ENCODE results near the gene CRISPLD2. TPM values are rescaled to one million over a fixed set of nuclear protein-coding genes. Genes with fewer than 3 reads are reported as not detected.

The CRISPLD2 gene
- total and polyA plus RNA-seq, 7 experiments from 2014 or later = 0.38 to 14.4 (median 0.82) TPM

GRCh38 chr16:84925092-84925772 is 105.4 kb downstream of the CRISPLD2 start:
- Histone ChIP-seq H3K9me3 (ENCODE audit: control insufficient read depth in 2 of 3, low read length in 3 of 3) (no peaks in the 10 kb centered on the region), H3K36me3 (ENCODE audit: control insufficient read depth in 2 of 3, insufficient read depth in 3 of 3, low read length in 3 of 3) (no peaks in the 10 kb centered on the region), H3K27ac (ENCODE audit: low read depth, low read length) (no peak overlapping the region), H3K4me1 (ENCODE audit: control insufficient read depth in 2 of 2, insufficient read depth in 2 of 2, low read length in 2 of 2) (no peaks in the 10 kb centered on the region), H3K27me3 (ENCODE audit: control insufficient read depth in 2 of 2, insufficient read depth in 2 of 2, low read length in 2 of 2) (no peaks in the 10 kb centered on the region), H3K4me3 (ENCODE audit: low read length) (no peak overlapping the region)
- Mint-ChIP-seq H3K4me3 (no peak overlapping the region), H3K27me3 (no peaks in the 10 kb centered on the region), H3K9me3 (no peaks in the 10 kb centered on the region), H3K4me1 (peaks cover 0 to 4% (median 0%) of the 10 kb centered on the region in 7 donors), H3K27ac (no peak overlapping the region), H3K36me3 (no peaks in the 10 kb centered on the region)
- intact Hi-C loops (cut with micrococcal nuclease) = loop anchor here (1.0 to 2.0 kb wide), 4 partner anchors 27 to 171 kb away; no protein-coding TSS in a partner anchor
- ChIA-PET CTCF (interaction anchor here (1.0 to 2.8 kb wide), 6 partner anchors 27 to 170 kb away, joined by 3 to 14 read pairs (median 3); no protein-coding TSS in a partner anchor), POLR2A (no interaction called here)
- DNase-seq = peak; percentile 23 to 74 (median 57)
- ATAC-seq = peak; percentile 71

DNA sequence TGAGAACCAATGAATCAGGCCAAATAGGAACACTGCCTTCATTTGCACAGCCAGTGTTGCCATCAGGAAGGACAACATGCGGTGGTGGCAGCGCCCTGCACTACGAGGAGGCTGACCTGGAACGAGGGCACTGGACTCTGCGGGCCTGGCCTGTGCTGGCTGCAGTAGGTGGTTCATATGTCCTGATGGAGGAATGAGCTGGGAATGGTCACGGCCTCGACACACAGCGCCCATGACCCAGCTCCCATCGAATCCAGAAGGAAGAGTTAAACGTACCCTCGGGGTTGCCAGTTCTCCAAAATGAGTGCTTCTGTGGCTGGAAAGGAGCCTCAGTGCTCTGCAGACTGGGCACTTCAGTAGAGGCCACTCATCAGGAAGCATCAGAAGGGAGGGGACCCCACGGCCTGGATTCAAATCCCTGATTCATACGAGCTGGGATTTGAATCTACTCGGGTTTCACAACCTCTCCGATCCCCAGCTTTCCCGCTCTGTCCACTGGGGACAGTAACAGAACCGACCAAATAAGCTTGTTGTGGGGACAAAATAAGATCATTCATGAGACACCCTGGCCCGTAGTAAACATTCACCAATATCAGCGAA is 106.1 kb downstream of the CRISPLD2 start:
- no peaks in the 10 kb centered on the region for H3K9me3 Mint-ChIP-seq
- Histone ChIP-seq H3K4me3 (ENCODE audit: low read length) (no peak overlapping the region), H3K36me3 (ENCODE audit: control insufficient read depth in 2 of 3, insufficient read depth in 3 of 3, low read length in 3 of 3) (no peaks in the 10 kb centered on the region), H3K9me3 (ENCODE audit: control insufficient read depth in 2 of 3, low read length in 3 of 3) (peaks cover 0 to 5% (median 0%) of the 10 kb centered on the region in 3 experiments), H3K27ac (ENCODE audit: low read depth, low read length) (no peak overlapping the region), H3K27me3 (ENCODE audit: control insufficient read depth in 2 of 2, insufficient read depth in 2 of 2, low read length in 2 of 2) (no peaks in the 10 kb centered on the region), H3K4me1 (ENCODE audit: control insufficient read depth in 2 of 2, insufficient read depth in 2 of 2, low read length in 2 of 2) (no peaks in the 10 kb centered on the region)
- ATAC-seq = no peak
- H3K36me3 Mint-ChIP-seq = no peaks in the 10 kb centered on the region
- ChIA-PET CTCF (interaction anchor here (1.0 to 2.8 kb wide), 3 partner anchors 42 to 172 kb away, joined by 3 to 14 read pairs (median 13); no protein-coding TSS in a partner anchor), POLR2A (no interaction called here)
- H3K27me3 Mint-ChIP-seq = no peaks in the 10 kb centered on the region
- no peak for DNase-seq
- no peak overlapping the region for H3K4me3 Mint-ChIP-seq
- intact Hi-C loops (cut with micrococcal nuclease) = loop anchor here (1.0 to 2.0 kb wide), 4 partner anchors 26 to 172 kb away; no protein-coding TSS in a partner anchor
- H3K4me1 Mint-ChIP-seq = peaks cover 0 to 4% (median 0%) of the 10 kb centered on the region in 7 donors
- H3K27ac Mint-ChIP-seq = no peak overlapping the region

GRCh38 chr16:84926462-84926861 is 106.7 kb downstream of the CRISPLD2 start:
- Mint-ChIP-seq H3K27me3 (no peaks in the 10 kb centered on the region), H3K27ac (no peak overlapping the region), H3K9me3 (peaks cover 0 to 1% (median 0%) of the 10 kb centered on the region in 11 donors), H3K4me3 (no peak overlapping the region), H3K4me1 (peaks cover 0 to 4% (median 0%) of the 10 kb centered on the region in 7 donors), H3K36me3 (no peaks in the 10 kb centered on the region)
- Histone ChIP-seq H3K27me3 (ENCODE audit: control insufficient read depth in 2 of 2, insufficient read depth in 2 of 2, low read length in 2 of 2) (no peaks in the 10 kb centered on the region), H3K4me1 (ENCODE audit: control insufficient read depth in 2 of 2, insufficient read depth in 2 of 2, low read length in 2 of 2) (no peaks in the 10 kb centered on the region), H3K4me3 (ENCODE audit: low read length) (no peak overlapping the region), H3K27ac (ENCODE audit: low read depth, low read length) (no peak overlapping the region), H3K9me3 (ENCODE audit: control insufficient read depth in 2 of 3, low read length in 3 of 3) (peaks cover 0 to 5% (median 0%) of the 10 kb centered on the region in 3 experiments), H3K36me3 (ENCODE audit: control insufficient read depth in 2 of 3, insufficient read depth in 3 of 3, low read length in 3 of 3) (no peaks in the 10 kb centered on the region)
- intact Hi-C loops (cut with micrococcal nuclease) = no loop called here
- no peak for ATAC-seq
- ChIA-PET CTCF (interaction anchor here (0.6 to 2.8 kb wide), 5 partner anchors 9 to 172 kb away, joined by 3 to 14 read pairs (median 3); no protein-coding TSS in a partner anchor), POLR2A (no interaction called here)
- DNase-seq = no peak

DNA sequence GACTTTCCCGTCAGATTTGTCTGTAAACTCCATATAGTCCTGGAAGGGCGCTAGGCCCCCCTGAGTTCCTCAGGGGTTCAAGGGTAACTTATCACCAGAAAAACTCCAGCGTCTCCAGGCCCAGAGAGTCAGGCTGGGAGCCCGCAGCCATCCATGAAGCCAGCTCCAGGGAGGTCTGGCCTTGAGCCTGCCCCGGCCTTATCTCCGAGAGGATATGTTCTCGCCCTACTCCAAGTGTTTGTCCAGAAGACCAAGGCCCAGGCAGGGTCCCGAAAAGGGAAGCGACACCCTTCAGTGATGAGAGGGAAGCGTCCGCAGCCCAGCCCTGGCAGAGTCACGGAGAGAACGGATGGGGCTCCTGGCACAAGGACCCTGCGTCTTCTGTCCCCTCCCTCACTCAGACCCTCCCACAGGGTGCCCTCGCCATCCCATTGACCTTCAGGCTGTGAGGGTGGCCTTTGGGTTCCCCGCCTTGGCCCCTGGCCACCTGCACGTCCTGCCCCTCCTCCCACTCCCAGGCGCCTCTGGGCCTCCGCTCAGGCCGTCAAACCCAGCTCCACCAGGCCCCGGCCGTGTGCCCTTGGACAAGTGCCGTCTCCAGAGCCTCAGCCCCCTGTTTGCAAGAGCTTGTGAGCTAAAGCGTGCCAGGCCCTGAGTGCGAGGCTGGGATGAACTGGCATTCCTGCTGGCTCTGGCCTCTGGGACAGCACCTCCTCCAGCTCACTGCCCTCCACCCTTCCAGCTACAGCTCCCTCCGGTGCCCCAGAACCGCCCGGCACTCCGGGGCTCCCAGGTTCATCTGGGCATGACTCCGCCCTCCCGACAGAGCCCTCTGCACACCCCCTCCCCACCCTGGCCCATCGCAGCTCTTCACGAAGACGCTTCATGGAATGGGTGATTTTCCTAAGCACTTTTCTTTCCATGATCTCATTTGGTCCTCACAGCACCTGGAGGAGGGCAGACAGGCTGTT is 108.1 kb downstream of the CRISPLD2 start:
- ChIA-PET CTCF (interaction anchor here (2.2 kb wide), 1 partner anchor 174 kb away, joined by 13 read pairs; no protein-coding TSS in a partner anchor), POLR2A (no interaction called here)
- intact Hi-C loops (cut with micrococcal nuclease) = no loop called here
- Histone ChIP-seq H3K9me3 (ENCODE audit: control insufficient read depth in 2 of 3, low read length in 3 of 3) (peaks cover 0 to 5% (median 0%) of the 10 kb centered on the region in 3 experiments), H3K36me3 (ENCODE audit: control insufficient read depth in 2 of 3, insufficient read depth in 3 of 3, low read length in 3 of 3) (no peaks in the 10 kb centered on the region), H3K4me1 (ENCODE audit: control insufficient read depth in 2 of 2, insufficient read depth in 2 of 2, low read length in 2 of 2) (no peaks in the 10 kb centered on the region), H3K27ac (ENCODE audit: low read depth, low read length) (no peak overlapping the region), H3K4me3 (ENCODE audit: low read length) (no peak overlapping the region), H3K27me3 (ENCODE audit: control insufficient read depth in 2 of 2, insufficient read depth in 2 of 2, low read length in 2 of 2) (no peaks in the 10 kb centered on the region)
- no peak for ATAC-seq
- no peak for DNase-seq
- peaks cover 0 to 4% (median 0%) of the 10 kb centered on the region in 7 donors for H3K4me1 Mint-ChIP-seq
- H3K27ac Mint-ChIP-seq = peak overlapping the region in 1 of 9 donors; percentile 49
- no peak overlapping the region for H3K4me3 Mint-ChIP-seq
- H3K27me3 Mint-ChIP-seq = no peaks in the 10 kb centered on the region
- H3K9me3 Mint-ChIP-seq = peaks cover 0 to 1% (median 0%) of the 10 kb centered on the region in 11 donors
- H3K36me3 Mint-ChIP-seq = no peaks in the 10 kb centered on the region

GRCh38 chr16:84928679-84929420 is 109.1 kb downstream of the CRISPLD2 start:
- ChIA-PET CTCF (interaction anchor here (1.3 kb wide), 1 partner anchor 24 kb away, joined by 3 read pairs; no protein-coding TSS in a partner anchor), POLR2A (interaction anchor here (0.6 kb wide), 1 partner anchor 38 kb away, joined by 3 read pairs; no protein-coding TSS in a partner anchor)
- H3K9me3 ChIP-seq (ENCODE audit: control insufficient read depth in 2 of 3, low read length in 3 of 3) = peaks cover 0 to 5% (median 0%) of the 10 kb centered on the region in 3 experiments
- no peak overlapping the region for H3K27ac ChIP-seq (ENCODE audit: low read depth, low read length)
- H3K27ac Mint-ChIP-seq = no peak overlapping the region
- H3K36me3 Mint-ChIP-seq = no peaks in the 10 kb centered on the region
- H3K27me3 ChIP-seq (ENCODE audit: control insufficient read depth in 2 of 2, insufficient read depth in 2 of 2, low read length in 2 of 2) = no peaks in the 10 kb centered on the region
- no peak overlapping the region for H3K4me3 Mint-ChIP-seq
- no peak for DNase-seq
- no peaks in the 10 kb centered on the region for H3K4me1 ChIP-seq (ENCODE audit: control insufficient read depth in 2 of 2, insufficient read depth in 2 of 2, low read length in 2 of 2)
- no peak overlapping the region for H3K4me3 ChIP-seq (ENCODE audit: low read length)
- peaks cover 0 to 4% (median 0%) of the 10 kb centered on the region in 7 donors for H3K4me1 Mint-ChIP-seq
- peaks cover 0 to 1% (median 0%) of the 10 kb centered on the region in 11 donors for H3K9me3 Mint-ChIP-seq
- no peaks in the 10 kb centered on the region for H3K36me3 ChIP-seq (ENCODE audit: control insufficient read depth in 2 of 3, insufficient read depth in 3 of 3, low read length in 3 of 3)
- no peaks in the 10 kb centered on the region for H3K27me3 Mint-ChIP-seq
- intact Hi-C loops (cut with micrococcal nuclease) = no loop called here
- ATAC-seq = no peak

All from naive thymus-derived CD4-positive, alpha-beta T cell (primary cell).